GM10847 (cell line): ENCODE measurements around the gene C1QTNF2.

Source experiments
- POLR2A ChIP-seq: IDR thresholded peaks from 2 replicates; pipeline ENCODE4 v1.6.1; 2011; ENCODE audit not compliant: insufficient read length; ENCODE audit errors: extremely low read depth

Gene C1QTNF2

DNA sequence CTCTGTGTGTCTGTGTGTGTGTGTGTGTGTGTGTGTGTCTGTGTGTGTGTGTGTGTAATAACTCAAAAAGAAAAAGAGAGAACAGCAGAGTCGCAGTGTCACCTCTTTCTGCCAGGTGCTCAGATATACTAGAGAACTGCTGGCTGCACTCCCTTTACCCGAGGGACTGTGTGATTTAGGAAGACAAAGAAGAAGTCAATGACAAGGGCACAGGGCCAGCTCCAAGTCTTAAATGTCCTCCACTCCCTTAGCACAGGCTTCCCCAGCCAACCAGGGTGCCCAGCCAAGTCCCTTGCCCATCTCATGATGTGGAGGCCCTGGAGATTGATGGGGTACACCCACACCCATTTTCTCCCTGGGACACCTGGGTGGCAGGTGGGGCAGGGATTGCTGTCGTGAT, 66.7 kb downstream of the C1QTNF2 start:
- no peak for TF ChIP-seq POLR2A

DNA sequence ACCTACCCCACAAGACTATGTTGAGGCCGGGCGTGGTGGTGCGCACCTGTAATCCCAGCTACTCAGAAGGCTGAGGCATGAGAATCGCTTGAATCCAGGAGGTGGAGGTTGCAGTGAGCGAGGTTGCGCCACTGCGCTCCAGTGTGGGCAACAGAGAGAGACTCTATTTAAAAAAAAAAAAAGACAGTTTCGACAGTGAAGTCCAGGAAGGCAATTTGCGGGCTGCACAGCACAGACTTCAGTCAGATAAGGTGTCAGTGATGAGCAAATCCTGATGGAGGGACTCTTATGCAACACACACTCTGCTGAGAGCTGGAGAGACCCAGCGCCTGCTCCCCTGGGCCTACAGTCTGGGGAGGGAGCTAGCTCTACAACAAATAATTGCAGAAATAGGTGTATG, 72.2 kb downstream of the C1QTNF2 start:
- TF ChIP-seq POLR2A, result no peak

DNA sequence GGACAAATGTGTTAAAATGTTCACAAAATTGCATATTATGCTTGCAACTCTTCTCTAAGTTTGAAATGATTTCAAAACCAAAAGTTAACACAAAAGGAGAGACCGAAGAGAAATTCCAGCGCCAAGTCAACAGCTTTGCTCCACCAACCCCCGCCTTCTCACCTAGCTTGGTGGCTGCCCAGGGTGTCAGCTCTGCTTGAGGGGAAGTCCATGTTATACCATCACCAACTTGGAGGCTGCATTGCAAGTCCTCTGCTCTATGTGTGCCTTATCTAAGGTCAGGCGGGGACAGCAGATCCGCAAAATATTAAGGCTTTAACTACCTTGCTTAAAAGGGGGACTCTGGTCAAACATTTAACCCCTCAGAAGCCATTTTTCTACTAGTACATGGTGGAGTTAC, 72.7 kb downstream of the C1QTNF2 start:
- no peak for TF ChIP-seq POLR2A
